Activated CD8-positive, alpha-beta T cell treated with anti-CD3 and anti-CD28 coated beads, Interleukin-2, amount 10 ng/mL, durations not matched to agents 7 days and 5 days (primary cell): Measurements from ENCODE around the gene SF3A1. TPM values are rescaled to one million over a fixed set of nuclear protein-coding genes. Genes with fewer than 3 reads are reported as not detected.

Experiments used
- ATAC-seq: fragments of 150-1000 bp; cut with Tn5 transposase; one replicate; pipeline ENCODE4 v1.10.0; 2021; ENCODE audit warnings: moderate library complexity
- CTCF ChIA-PET: fragments of 350-600 bp; sonication (Branson Sonifier 250); formaldehyde crosslinking; loops from one replicate; lab custom pipeline; 2021; ENCODE audit warnings: antibody characterized with exemption; lab: Charles Lee
- POLR2A ChIA-PET: fragments of 350-600 bp; sonication (Branson Sonifier 250); formaldehyde crosslinking; loops from one replicate; lab custom pipeline; 2021; ENCODE audit warnings: antibody characterized with exemption; lab: Charles Lee
- DNase-seq: peaks from one replicate; pipeline ENCODE4 v3.0.0-alpha.2; 2020
- H3K27ac Mint-ChIP-seq: one replicate; pipeline ENCODE4 v1.8.0; 2021; ENCODE audit warnings: mild to moderate bottlenecking, mixed read lengths
- H3K27me3 Mint-ChIP-seq: one replicate; pipeline ENCODE4 v1.8.0; 2021; ENCODE audit warnings: low read depth, mixed read lengths
- H3K36me3 Mint-ChIP-seq: one replicate; pipeline ENCODE4 v1.8.0; 2021; ENCODE audit warnings: low read depth, mixed read lengths
- H3K4me1 Mint-ChIP-seq: one replicate; pipeline ENCODE4 v1.8.0; 2021; ENCODE audit warnings: low read depth, mixed read lengths
- H3K4me3 Mint-ChIP-seq: one replicate; pipeline ENCODE4 v1.8.0; 2021; ENCODE audit warnings: mild to moderate bottlenecking, mixed read lengths
- H3K9me3 Mint-ChIP-seq: one replicate; pipeline ENCODE4 v1.8.0; 2022; ENCODE audit warnings: mixed read lengths; ENCODE audit not compliant: insufficient read depth
- total RNA-seq, 2 experiments: library from RNA; stranded (reverse); gene quantifications; one replicate each; pipeline ENCODE4 v1.2.3, GENCODE V29; 2021

The SF3A1 gene
- total RNA-seq, 2 experiments from 2014 or later, result 211 to 246 TPM

DNA sequence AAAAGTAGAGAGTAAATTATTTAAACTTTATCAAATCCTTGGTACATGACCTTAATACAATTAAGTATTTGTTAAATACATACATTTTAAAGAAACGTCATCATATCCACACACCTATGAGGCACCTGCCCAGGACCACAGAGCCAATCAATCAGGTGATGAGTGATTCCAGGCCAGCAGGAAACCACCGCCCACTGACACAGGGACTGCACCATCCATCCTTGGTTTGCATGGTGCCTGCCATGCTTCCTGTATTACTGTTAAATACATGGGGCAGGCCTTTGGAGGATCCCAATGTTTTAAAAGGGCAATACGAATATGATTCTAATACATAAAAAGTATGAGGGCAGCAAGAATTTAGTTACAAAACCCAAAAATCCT, 23.0 kb downstream of the SF3A1 start:
- Mint-ChIP-seq H3K4me1 (peaks cover 28% of the 10 kb centered on the region), H3K4me3 (no peak overlapping the region), H3K36me3 (peaks cover 74% of the 10 kb centered on the region), H3K27me3 (no peaks in the 10 kb centered on the region), H3K27ac (no peak overlapping the region), H3K9me3 (no peaks in the 10 kb centered on the region)
- DNase-seq, result no peak
- ATAC-seq, result no peak
- ChIA-PET POLR2A (interaction anchor here (1.4 kb wide), 1 partner anchor 45 kb away, joined by 3 read pairs; the partner anchor contains the start of gene CASTOR1), CTCF (interaction anchor here (2.0 kb wide), 1 partner anchor 45 kb away, joined by 10 read pairs; no protein-coding TSS in a partner anchor)

- Mint-ChIP-seq H3K27ac (peak overlapping the region; percentile 30), H3K9me3 (no peaks in the 10 kb centered on the region), H3K27me3 (no peaks in the 10 kb centered on the region), H3K36me3 (peaks cover 72% of the 10 kb centered on the region), H3K4me3 (no peak overlapping the region), H3K4me1 (peaks cover 29% of the 10 kb centered on the region)
- POLR2A ChIA-PET, result interaction anchor here (0.6 to 1.4 kb wide), 5 partner anchors 15 to 229 kb away, joined by 3 read pairs; partner anchors contain the start of genes CASTOR1, CCDC157 and SF3A1
- DNase-seq, result no peak
- no peak for ATAC-seq
- CTCF ChIA-PET, result interaction anchor here (2.0 kb wide), 1 partner anchor 45 kb away, joined by 10 read pairs; no protein-coding TSS in a partner anchor
Measured at GRCh38 chr22:30332994-30333706, 23.5 kb downstream of the SF3A1 start.

GRCh38 chr22:30332551-30332950, 24.1 kb downstream of the SF3A1 start:
- ATAC-seq (no peak), DNase-seq (no peak)
- no peaks in the 10 kb centered on the region for H3K27me3 Mint-ChIP-seq
- H3K36me3 Mint-ChIP-seq, result peaks cover 67% of the 10 kb centered on the region
- H3K9me3 Mint-ChIP-seq, result no peaks in the 10 kb centered on the region
- ChIA-PET CTCF (interaction anchor here (1.4 to 2.0 kb wide), 2 partner anchors 12 to 44 kb away, joined by 5 to 10 read pairs; no protein-coding TSS in a partner anchor), POLR2A (interaction anchor here (0.6 to 1.4 kb wide), 7 partner anchors 15 to 229 kb away, joined by 3 read pairs; partner anchors contain the start of genes CASTOR1, CCDC157 and SF3A1)
- peak overlapping the region; percentile 49 for H3K27ac Mint-ChIP-seq
- peaks cover 33% of the 10 kb centered on the region for H3K4me1 Mint-ChIP-seq
- no peak overlapping the region for H3K4me3 Mint-ChIP-seq

- POLR2A ChIA-PET, result interaction anchor here (0.6 to 9.5 kb wide), 6 partner anchors 13 to 53 kb away, joined by 4 to 101 read pairs (median 7); partner anchors contain the start of genes CASTOR1, CCDC157 and SF3A1
- no peaks in the 10 kb centered on the region for H3K27me3 Mint-ChIP-seq
- no peak overlapping the region for H3K4me3 Mint-ChIP-seq
Measured at GRCh38 chr22:30328466-30329049, 28.1 kb downstream of the SF3A1 start.

GRCh38 chr22:30327864-30328345, 28.8 kb downstream of the SF3A1 start:
- ChIA-PET POLR2A (interaction anchor here (0.5 to 9.5 kb wide), 7 partner anchors 11 to 39 kb away, joined by 3 to 101 read pairs (median 7); partner anchors contain the start of genes CASTOR1, CCDC157 and SF3A1), CTCF (interaction anchor here (1.1 to 4.6 kb wide), 7 partner anchors 9 to 64 kb away, joined by 3 to 55 read pairs (median 4); partner anchors contain the start of genes CASTOR1 and RNF215)
- H3K4me1 Mint-ChIP-seq, result peaks cover 49% of the 10 kb centered on the region
- no peaks in the 10 kb centered on the region for H3K27me3 Mint-ChIP-seq
- DNase-seq (no peak), ATAC-seq (no peak)
- peak overlapping the region; percentile 75 for H3K27ac Mint-ChIP-seq
- peaks cover 54% of the 10 kb centered on the region for H3K36me3 Mint-ChIP-seq
- peaks cover 5% of the 10 kb centered on the region for H3K9me3 Mint-ChIP-seq
- H3K4me3 Mint-ChIP-seq, result peak overlapping the region; percentile 72

More at GRCh38 chr22:30328466-30329049, 28.1 kb downstream of the SF3A1 start:
- peaks cover 52% of the 10 kb centered on the region for H3K36me3 Mint-ChIP-seq
- DNase-seq (no peak), ATAC-seq (no peak)
- H3K9me3 Mint-ChIP-seq, result peaks cover 5% of the 10 kb centered on the region
- no peak overlapping the region for H3K27ac Mint-ChIP-seq
- H3K4me1 Mint-ChIP-seq, result peaks cover 47% of the 10 kb centered on the region
- CTCF ChIA-PET, result interaction anchor here (1.1 to 4.6 kb wide), 5 partner anchors 9 to 64 kb away, joined by 3 to 55 read pairs (median 4); partner anchors contain the start of gene CASTOR1

DNA sequence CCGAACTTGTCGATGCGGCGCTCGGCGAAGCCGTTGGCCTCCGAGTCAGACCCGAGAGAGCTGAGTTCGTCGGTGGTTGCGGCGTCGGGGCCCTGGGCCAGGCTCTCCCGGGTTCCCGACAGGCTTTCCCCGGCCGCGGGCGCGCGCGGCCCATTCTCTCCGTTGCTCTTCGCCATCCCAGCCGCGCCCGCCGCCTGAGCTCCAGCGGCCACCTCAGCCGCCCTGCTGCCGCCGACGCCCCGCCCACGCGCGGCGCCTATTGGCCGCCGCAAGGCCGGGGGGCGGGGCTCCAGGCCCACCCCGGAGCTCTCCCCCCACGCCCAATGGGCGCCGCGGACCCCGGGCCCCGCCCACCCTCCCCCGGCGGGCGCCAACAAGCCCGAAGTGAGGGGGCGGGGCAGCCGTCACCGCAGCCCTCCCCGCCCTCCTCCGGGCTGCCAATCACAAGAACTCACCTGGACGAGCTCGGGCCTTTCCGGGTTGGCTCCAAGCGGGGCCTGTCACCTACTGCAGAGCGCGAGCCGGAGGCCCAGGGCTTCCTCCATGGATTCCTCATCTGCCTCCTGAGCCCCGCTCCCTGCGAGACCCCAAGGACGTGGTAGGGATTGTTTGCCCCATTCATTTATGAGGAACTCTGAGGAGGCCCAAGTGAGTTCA, 29.9 kb downstream of the SF3A1 start, which contains the start of gene TBC1D10A:
Gene TBC1D10A (minus strand): TSS at position 236 of the 657 bp plus-strand sequence. CDS start 60 bp downstream, at position 176.
- Mint-ChIP-seq H3K36me3 (peaks cover 49% of the 10 kb centered on the region), H3K4me1 (peaks cover 47% of the 10 kb centered on the region), H3K9me3 (peaks cover 5% of the 10 kb centered on the region), H3K4me3 (peak within 1 kb of the TSS; percentile 87), H3K27me3 (no peaks in the 10 kb centered on the region), H3K27ac (peak within 1 kb of the TSS; percentile 76)
- peak; percentile 91 for ATAC-seq
- CTCF ChIA-PET, result interaction anchor here (0.8 to 4.6 kb wide), 9 partner anchors 11 to 65 kb away, joined by 3 to 55 read pairs (median 4); partner anchors contain the start of genes CASTOR1 and RNF215
- POLR2A ChIA-PET, result interaction anchor here (0.7 to 9.5 kb wide), 10 partner anchors 10 to 97 kb away, joined by 3 to 101 read pairs (median 6); partner anchors contain the start of genes CASTOR1, CCDC157 and SF3A1
- DNase-seq, result peak; percentile 95

GRCh38 chr22:30326255-30326705, 30.4 kb downstream of the SF3A1 start:
- DNase-seq (peak; percentile 43), ATAC-seq (peak; percentile 24)
- CTCF ChIA-PET, result interaction anchor here (0.8 to 4.6 kb wide), 8 partner anchors 10 to 61 kb away, joined by 3 to 55 read pairs (median 5); partner anchors contain the start of genes CASTOR1 and RNF215
- Mint-ChIP-seq H3K27ac (peak overlapping the region; percentile 76), H3K27me3 (no peaks in the 10 kb centered on the region), H3K4me3 (peak overlapping the region; percentile 87), H3K9me3 (peaks cover 5% of the 10 kb centered on the region), H3K36me3 (peaks cover 52% of the 10 kb centered on the region), H3K4me1 (peaks cover 52% of the 10 kb centered on the region)
- POLR2A ChIA-PET, result interaction anchor here (0.7 to 9.5 kb wide), 9 partner anchors 10 to 59 kb away, joined by 3 to 101 read pairs (median 7); partner anchors contain the start of genes CASTOR1, CCDC157 and SF3A1

- peaks cover 5% of the 10 kb centered on the region for H3K9me3 Mint-ChIP-seq
- H3K36me3 Mint-ChIP-seq, result peaks cover 56% of the 10 kb centered on the region
- H3K4me1 Mint-ChIP-seq, result peaks cover 55% of the 10 kb centered on the region
- peak overlapping the region; percentile 76 for H3K27ac Mint-ChIP-seq
- CTCF ChIA-PET, result interaction anchor here (0.8 to 4.6 kb wide), 4 partner anchors 9 to 38 kb away, joined by 3 to 55 read pairs (median 6); partner anchors contain the start of gene CASTOR1
- peak overlapping the region; percentile 87 for H3K4me3 Mint-ChIP-seq
- no peaks in the 10 kb centered on the region for H3K27me3 Mint-ChIP-seq
- DNase-seq, result no peak
- ATAC-seq, result no peak
- POLR2A ChIA-PET, result interaction anchor here (1.2 to 9.5 kb wide), 6 partner anchors 10 to 41 kb away, joined by 4 to 101 read pairs (median 12); partner anchors contain the start of genes CASTOR1, CCDC157 and SF3A1
Measured at GRCh38 chr22:30325724-30326254, 30.9 kb downstream of the SF3A1 start.

DNA sequence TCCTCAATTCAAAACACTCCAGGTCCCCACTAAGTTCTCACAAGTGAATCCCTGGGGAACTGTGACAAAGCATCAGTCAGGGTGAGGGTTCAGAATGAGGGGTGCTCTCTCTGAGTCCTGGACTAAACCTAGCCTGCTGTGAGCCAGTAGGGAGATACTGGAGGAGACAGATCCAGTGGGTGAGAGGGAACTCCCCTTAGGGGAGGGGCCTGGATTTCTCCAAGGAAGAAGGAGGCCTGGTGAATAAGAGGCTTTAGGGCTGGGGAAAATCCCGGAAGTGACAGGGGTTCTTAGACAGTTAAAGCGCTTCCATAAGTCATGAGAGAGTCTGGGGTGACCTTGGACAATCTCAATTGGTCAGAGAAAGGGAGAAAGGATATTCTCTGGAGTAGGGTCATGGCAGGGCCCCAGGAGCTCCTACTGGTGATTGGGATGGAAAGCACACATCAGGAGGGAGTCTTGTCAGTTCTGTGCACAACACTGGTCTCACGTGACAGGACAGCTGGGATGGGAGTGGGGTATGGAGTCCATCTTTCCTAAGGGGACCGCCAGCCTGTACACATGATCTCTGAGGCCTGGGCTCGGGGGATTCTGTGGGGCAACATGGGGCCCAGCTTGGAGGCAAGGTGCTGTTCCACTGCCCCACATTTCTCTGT, 31.5 kb downstream of the SF3A1 start:
- Mint-ChIP-seq H3K36me3 (peaks cover 58% of the 10 kb centered on the region), H3K27me3 (no peaks in the 10 kb centered on the region), H3K9me3 (peaks cover 5% of the 10 kb centered on the region), H3K27ac (peak overlapping the region; percentile 76), H3K4me1 (peaks cover 61% of the 10 kb centered on the region), H3K4me3 (peak overlapping the region; percentile 87)
- DNase-seq, result no peak
- CTCF ChIA-PET, result interaction anchor here (0.8 to 4.6 kb wide), 8 partner anchors 8 to 62 kb away, joined by 3 to 55 read pairs (median 5); partner anchors contain the start of genes CASTOR1, CCDC157, RNF215 and SF3A1
- ATAC-seq, result no peak
- POLR2A ChIA-PET, result interaction anchor here (1.2 to 9.5 kb wide), 6 partner anchors 9 to 40 kb away, joined by 4 to 101 read pairs (median 12); partner anchors contain the start of genes CASTOR1, CCDC157 and SF3A1
